Activated effector memory CD4-positive, alpha-beta T cell treated with Interleukin-2 at 50 U/mL for 16 hours (primary cell): Measurements from ENCODE around the gene SENP2.
A peak's percentile ranks its signal among the peaks of the same experiment; 100 is the strongest.
"Not testable (repeated sequence)": the region's sequence is repeated elsewhere in the genome, so short reads cannot be mapped to it uniquely, and the experiment has no call there.

Experiments used
- DNase-seq: peaks from one replicate; pipeline ENCODE4 v3.0.0-alpha.2; 2020

SENP2 gene

GRCh38 chr3:185649414-185649813 is 63.3 kb downstream of the SENP2 start:
- DNase-seq: no peak

GRCh38 chr3:185651971-185652370 is 65.9 kb downstream of the SENP2 start:
- no peak for DNase-seq

GRCh38 chr3:185653949-185654757 is 68.1 kb downstream of the SENP2 start:
- DNase-seq: no peak

- DNase-seq: no peak
These were observed 68.7 kb downstream of the SENP2 start for GRCh38 chr3:185654758-185655145.

GRCh38 chr3:185655426-185656320 is 69.6 kb downstream of the SENP2 start:
- no peak for DNase-seq

GRCh38 chr3:185656321-185656840 is 70.3 kb downstream of the SENP2 start:
- DNase-seq: no peak

GRCh38 chr3:185657211-185657610 is 71.1 kb downstream of the SENP2 start:
- no peak for DNase-seq

GRCh38 chr3:185657691-185658503 is 71.8 kb downstream of the SENP2 start:
- no peak for DNase-seq

GRCh38 chr3:185658504-185658912 is 72.4 kb downstream of the SENP2 start:
- DNase-seq: no peak

- DNase-seq: no peak
These were observed 72.8 kb downstream of the SENP2 start for GRCh38 chr3:185658943-185659342.

- DNase-seq: peak; percentile 30
These were observed 74.1 kb downstream of the SENP2 start for GRCh38 chr3:185659942-185660921.

- not testable (repeated sequence) for DNase-seq
These were observed 75.2 kb downstream of the SENP2 start for GRCh38 chr3:185661296-185661695.

GRCh38 chr3:185661772-185662171 is 75.7 kb downstream of the SENP2 start:
- DNase-seq: no peak

- DNase-seq: no peak
These were observed 77.8 kb downstream of the SENP2 start for GRCh38 chr3:185663929-185664328.

GRCh38 chr3:185667574-185667973 is 81.5 kb downstream of the SENP2 start:
- no peak for DNase-seq

- DNase-seq: no peak
These were observed 91.2 kb downstream of the SENP2 start for GRCh38 chr3:185677146-185677829.

GRCh38 chr3:185678027-185678426 is 91.9 kb downstream of the SENP2 start:
- no peak for DNase-seq

- no peak for DNase-seq
These were observed 94.1 kb downstream of the SENP2 start for GRCh38 chr3:185680231-185680630.
